Measurements from ENCODE around the gene TNFRSF13B.

DNA sequence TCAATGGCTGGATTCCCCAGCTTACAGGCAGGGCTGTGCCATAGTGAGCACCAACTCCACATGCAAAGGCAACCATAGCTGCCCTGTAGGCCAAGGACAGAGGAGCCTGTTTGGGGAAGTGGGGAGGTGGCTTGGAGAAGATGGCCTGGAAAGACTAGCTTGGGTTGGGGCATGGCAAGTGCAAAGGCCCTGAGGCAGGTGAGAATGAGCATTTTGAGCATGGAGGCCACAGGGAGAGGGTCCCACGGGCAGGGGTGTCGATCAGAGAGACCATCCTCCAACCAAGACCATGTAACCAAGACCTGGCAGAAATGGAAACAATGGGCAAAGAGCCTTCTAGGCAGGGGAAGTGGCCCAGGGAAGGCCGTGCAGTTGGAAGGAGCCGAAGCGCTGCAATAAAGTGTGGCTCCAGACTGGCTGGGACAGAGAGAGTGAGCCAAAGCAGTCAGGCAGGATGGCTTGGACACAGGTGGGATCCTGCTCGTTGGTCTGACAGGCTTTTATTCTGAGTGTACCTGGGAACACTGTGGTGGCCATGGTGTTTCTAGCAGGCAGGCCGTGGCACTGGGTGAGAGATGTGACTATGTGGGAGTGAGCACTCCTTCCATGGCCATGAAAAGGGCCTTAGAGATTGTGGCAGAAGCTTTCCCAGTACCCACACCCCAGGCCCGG lies 45.6 kb upstream of the TNFRSF13B start:
- TF ChIP-seq GATA2 (IDR thresholded peaks at IDR 0.05; ENCODE audit: low read depth, low read length) (no peak), GATA3 (IDR thresholded peaks at IDR 0.05; ENCODE audit: low read depth, low read length) (no peak)
